ENCODE measurements around the gene GAK.

GRCh38 chr4:827209-828081, 104.7 kb downstream of the GAK start:
- TF ChIP-seq MTA1 (CRISPR knock-in tag; IDR thresholded peaks at IDR 0.05; ENCODE audit: borderline replicate concordance) (no peak), REST (IDR thresholded peaks at IDR 0.05; ENCODE audit: borderline replicate concordance in 1 of 2, low read depth in 1 of 2, low read length in 2 of 2) (no peak), CREM (IDR thresholded peaks at IDR 0.05) (no peak), CREM (CRISPR knock-in tag; IDR thresholded peaks at IDR 0.05) (no peak), FOXJ3 (CRISPR knock-in tag; IDR thresholded peaks at IDR 0.05; ENCODE audit: borderline replicate concordance) (no peak), ZNF10 (CRISPR knock-in tag; IDR thresholded peaks at IDR 0.05; ENCODE audit: borderline replicate concordance, low read depth) (no peak), SIN3A (IDR thresholded peaks at IDR 0.05; ENCODE audit: borderline replicate concordance, low read depth, low read length) (no peak), NPAS2 (CRISPR knock-in tag; IDR thresholded peaks at IDR 0.05; ENCODE audit: borderline replicate concordance) (no peak), EED (CRISPR knock-in tag; IDR thresholded peaks at IDR 0.05) (no peak), MAX (IDR thresholded peaks at IDR 0.05) (no peak), CTCF (CRISPR knock-in tag; IDR thresholded peaks at IDR 0.05) (no peak), SMAD3 (CRISPR knock-in tag; IDR thresholded peaks at IDR 0.05) (no peak), SMARCC2 (IDR thresholded peaks at IDR 0.05) (no peak), JUNB (CRISPR knock-in tag; IDR thresholded peaks at IDR 0.05; ENCODE audit: borderline replicate concordance) (no peak)
